Measurements from ENCODE around the gene CARD19.

The CARD19 gene

DNA sequence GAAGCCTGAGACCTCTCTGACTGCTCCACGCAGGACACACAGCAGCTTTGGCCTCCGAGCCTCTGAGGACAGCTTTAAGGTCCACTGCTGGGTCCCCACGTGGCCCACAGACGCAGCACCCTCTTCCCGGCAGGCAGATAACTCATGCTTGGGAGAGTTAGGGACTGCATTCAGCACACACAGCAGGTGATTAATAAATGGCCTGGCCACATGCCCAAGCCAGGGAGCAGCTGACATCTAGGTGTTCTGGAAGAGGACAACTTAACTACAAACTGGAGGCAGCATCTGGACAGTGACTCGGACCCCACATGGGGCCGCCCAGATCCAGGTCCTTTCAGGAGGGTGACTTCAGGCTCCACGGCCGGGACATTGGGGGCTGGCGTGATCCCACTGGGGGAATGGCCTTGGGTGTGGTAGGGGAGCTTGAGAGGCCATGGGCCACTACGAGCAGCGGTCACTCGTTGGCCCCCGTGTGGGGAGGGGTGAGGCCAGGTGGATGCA, 26.8 kb downstream of the CARD19 start:
- no peak for DNase-seq

DNA sequence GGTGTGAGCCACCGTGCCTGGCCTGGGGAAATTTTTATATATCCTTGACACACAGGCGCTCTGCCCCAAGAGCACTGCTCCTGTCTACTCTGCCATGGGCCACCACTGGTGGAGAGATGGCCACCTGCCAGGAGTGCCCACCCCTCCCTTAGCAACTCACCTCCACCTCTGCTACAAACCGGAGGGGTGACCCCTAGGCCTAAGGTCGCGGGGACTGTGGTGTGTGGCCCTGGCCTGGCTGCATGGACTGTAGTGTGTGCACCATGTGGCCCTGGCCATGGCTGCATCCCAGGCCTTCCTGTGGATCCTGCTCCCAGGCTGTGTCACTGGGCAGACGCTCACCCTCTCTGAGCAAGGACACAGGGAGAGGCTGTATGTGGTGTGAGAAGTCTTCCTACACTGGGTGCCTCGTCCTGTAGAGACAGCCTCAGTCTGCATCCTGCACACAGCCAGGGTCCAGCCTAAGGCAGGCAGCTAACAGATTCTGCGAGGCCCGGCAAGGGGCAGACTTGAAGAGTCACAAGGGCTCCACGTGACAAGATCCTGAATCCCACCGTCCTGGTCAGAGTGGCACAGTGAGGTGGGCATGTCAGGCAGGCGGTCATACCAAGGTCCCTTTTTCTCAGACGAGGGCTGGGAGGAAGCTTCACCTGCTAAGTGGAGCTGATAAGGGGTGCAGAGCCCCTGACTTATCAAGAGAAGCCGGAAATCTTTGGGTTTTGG, 27.7 kb downstream of the CARD19 start:
- DNase-seq = no peak

- DNase-seq = no peak
Observed at GRCh38 chr9:93124793-93125192, 28.8 kb downstream of the CARD19 start.

DNA sequence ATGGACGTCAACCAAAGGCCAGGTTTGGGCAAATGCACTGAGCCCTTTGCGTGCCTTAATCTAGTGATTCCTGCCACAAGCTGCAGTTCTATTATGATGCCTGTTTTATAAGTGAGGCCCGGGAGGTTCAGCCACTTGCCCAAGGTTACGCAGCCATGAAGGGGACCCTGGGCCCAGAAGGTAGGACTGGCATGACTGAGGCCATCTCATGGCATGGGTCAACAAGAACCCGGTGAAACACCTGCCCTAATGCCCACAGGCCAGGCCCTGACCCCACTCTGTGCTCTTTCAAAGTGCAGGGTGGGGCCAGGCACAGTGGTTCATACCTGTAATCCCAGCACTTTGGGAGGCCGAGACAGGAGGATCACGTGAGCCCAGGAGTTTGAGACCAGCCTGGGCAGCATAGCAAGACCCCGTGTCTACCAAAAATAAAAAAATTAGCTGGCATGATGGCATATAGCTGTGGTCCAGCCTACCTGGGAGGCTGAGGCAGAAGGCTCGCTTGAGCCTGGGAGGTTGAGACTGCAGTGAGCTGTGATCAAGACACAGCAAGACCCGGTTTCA, 29.4 kb downstream of the CARD19 start:
- DNase-seq = no peak

GRCh38 chr9:93126151-93126781, 30.2 kb downstream of the CARD19 start:
- DNase-seq = no peak

GRCh38 chr9:93126825-93127368, 30.9 kb downstream of the CARD19 start:
- no peak for DNase-seq

DNA sequence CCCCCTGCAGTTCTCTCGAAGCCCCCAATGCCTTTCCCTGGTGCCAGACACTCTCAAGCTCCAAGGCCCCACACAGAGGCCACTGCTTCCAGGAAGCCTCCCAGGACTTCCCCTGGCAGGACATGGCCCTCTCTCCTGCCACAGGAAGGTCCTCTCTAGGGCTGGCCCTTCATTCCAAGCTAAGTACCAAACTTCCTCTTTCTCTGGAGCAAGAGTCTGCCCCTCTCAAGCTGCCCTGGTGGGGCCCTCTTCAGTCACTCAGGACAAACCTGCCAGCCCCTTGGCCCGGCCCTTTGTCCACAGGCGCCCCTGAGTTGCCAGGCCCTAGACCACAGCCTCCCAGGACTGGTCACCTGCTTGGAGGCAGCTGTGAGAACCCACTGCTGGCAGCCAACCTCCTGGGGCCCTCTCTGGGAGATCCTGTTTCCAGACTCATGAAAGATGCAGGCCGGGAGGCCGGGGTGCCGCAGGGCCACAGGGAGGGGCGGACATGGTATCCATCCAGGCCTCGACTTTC, 31.4 kb downstream of the CARD19 start:
- no peak for DNase-seq

GRCh38 chr9:93128011-93128714, 32.1 kb downstream of the CARD19 start:
- no peak for DNase-seq

- DNase-seq = no peak
Observed at GRCh38 chr9:93128715-93129224, 32.8 kb downstream of the CARD19 start.

DNA sequence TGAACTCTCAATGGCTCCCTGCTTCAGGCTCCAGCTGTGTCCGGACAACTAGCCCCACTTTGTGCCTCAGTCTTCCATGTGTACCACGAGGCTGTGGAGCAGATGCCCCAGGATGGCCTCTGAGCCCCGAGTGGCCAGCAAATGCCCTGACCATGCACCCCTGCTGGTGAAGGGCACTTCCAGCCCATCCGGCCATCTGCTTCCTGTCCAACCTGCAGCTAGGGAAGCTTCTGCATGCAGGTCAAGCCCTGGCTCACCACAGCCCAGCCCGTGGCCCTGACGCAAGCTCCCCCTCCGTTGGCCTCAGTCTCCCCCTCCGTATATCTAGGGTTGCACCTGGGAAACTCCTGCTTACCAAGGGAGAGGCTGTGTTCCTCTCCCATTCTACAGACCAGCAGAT, 33.3 kb downstream of the CARD19 start:
- DNase-seq = no peak

DNA sequence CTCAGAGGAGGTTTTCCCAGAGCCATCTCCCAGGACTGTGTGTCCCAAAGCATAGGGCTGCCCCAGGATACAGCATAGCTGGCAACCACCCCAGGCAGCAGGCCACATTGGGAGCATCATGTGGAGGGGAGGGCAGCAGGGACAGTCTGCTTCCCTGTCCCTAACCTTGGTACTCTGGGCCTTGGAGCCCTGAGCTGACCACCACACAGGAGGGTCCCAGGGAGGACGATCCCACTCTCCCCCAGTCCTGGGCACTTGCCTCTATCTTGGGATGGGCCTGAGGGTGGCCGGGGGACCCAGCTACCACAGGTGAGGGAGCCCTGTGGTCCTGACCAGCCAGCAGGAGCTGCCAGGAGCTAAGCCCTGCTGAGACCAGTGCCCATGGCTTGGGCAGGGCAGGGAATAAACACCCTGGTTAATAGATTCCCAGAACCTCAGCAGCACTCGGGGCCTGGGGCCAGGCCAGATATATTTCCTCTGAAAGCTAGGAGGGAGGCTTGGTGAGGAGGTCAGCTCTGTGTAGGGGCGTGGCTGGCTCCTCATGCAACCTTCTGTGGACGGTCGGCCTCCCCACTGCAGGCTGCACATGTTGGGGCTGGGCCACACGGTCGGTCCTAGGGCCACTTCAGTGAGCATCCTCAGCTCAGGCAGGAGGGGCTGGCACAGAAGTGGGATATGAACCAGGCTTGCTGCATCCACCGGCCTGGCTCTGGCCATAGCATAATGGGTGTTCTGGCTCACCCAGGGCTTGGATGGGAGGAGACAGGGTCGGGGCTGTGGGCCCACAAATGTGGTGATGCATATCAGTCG, 33.9 kb downstream of the CARD19 start:
- no peak for DNase-seq

DNA sequence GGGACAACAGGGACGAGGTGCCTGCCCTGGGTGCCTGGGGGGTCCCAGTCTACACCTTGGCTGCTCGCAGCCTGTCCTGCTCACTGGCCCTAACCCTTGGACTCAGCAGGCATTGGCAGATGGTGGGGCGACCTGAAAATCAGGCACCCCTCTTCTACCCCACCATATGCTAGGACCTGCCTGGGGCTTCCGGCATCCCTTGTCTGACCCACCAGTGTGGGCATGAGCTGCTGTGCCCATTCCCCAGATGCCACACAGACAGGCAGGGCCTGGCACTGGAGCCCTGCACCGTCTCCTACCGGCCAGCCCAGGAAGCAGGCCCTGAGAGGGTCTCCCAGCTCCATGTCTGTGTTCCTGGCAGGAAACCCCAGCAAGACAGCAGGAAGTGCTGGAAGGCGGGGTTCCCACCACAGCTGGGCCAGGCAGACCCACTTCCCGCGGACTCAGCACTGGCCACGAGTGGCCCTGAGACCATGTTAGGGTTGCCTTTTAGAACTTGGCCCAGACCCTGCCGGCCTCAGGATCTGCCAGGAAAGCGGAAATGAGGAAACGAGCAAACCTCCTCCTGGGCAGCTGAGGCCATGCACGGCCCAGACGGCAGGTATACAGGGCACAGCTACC, 35.0 kb downstream of the CARD19 start:
- no peak for DNase-seq

DNA sequence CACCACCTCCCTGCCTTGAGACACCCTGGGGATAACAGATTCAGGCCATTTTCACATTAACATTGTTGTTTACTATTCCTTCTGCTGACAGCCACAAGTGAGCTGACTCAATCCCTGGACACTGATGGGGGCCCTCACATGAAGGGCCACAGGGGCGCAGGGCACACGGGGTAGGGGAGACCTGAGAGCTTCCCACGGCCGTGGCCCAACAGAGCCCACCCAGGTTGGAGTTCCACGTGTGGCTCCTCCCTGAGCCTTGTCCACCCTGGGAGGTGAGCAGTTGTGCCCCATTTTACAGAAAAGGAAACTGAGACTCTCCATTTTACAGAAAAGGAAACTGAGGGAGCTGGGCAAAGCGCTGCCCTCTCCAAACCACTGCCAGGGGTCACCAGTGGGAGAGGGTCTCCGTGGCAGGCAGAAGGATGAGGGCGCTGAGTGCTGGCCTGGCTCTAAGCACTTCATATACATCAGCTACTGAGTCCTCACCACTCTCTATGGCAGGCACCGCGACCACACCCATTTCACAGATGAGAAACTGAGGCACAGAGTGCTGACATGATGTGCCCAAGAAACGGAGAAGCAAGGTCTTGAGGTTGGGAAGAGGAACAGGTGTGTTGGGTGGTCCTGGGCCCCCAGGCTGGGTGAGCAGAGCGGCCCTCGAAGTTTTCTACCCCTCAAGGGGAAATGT, 35.7 kb downstream of the CARD19 start:
- no peak for DNase-seq

- no peak for DNase-seq
Observed at GRCh38 chr9:93132287-93132927, 36.4 kb downstream of the CARD19 start.

GRCh38 chr9:93132946-93133680, 37.1 kb downstream of the CARD19 start:
- no peak for DNase-seq

DNA sequence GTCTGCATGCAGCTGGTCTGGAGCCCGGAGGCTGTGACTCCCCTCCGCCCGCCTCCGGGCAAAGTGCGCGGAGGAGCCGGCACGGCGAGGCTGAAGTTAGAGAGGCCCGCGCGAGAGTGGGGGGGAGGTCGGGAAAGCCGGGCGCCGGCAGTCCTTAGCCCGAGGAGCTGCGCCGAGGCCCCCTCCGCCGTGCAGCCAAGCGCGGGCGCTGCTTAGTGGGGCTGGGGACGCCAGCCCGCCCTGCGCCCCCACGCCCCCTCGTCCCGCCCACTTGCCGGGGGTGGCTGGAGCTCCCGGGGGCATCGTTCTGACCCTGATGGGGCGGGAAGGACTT, 37.6 kb downstream of the CARD19 start:
- DNase-seq = no peak

GRCh38 chr9:93134015-93134739, 38.2 kb downstream of the CARD19 start, which contains the start of gene NINJ1:
Gene NINJ1, minus strand, starts transcription at chr9:93134251. Its CDS starts 34 bp downstream, at chr9:93134217.
- no peak for DNase-seq

DNA sequence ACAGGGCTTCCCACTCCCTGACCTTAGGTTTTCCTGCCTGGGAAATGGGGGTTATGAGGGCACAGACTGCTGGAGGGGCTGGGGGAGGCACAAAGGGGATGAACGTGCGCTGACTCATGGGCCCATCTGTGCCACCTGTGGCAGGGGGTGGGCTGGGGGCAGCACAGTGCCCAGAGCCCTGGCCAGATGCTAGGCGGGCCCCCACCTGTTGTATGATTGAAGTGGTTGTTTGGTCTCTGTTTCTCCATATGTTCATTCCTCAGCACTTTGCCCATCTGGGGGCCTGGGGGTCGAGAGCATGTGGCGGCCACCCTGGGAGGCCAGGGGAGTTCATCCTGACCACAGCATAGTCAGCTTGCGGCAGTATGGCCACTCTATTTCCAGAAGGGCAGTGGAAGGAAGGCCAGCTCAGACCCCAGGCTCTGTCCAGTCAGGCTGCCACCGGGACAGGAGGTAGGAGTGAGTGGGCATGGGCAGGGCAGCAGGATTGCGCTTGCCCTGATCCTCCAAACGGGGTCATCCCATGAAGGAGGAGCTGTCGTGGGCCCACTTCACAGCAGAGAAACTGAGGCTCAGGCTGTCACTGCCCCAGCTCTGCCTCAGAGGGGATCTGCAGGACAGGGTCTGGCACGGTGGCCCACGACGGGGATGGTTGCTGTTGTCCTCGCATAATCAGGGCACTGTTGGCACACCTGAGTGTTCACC, 38.9 kb downstream of the CARD19 start:
- no peak for DNase-seq

Data from DMS153 (cell line).